GM19193 (cell line): ENCODE results near the gene CHRM3.

Experiments used
- POLR2A ChIP-seq: IDR thresholded peaks from 4 replicates; pipeline ENCODE4 v1.6.1; 2011; ENCODE audit not compliant: insufficient read depth, insufficient read length; ENCODE audit errors: extremely low read depth

CHRM3 gene

GRCh38 chr1:239388578-239388977, 2.2 kb downstream of the CHRM3 start:
- TF ChIP-seq POLR2A: no peak

GRCh38 chr1:239389703-239390102, 3.3 kb downstream of the CHRM3 start:
- TF ChIP-seq POLR2A: no peak

GRCh38 chr1:239392271-239392670, 5.9 kb downstream of the CHRM3 start:
- no peak for TF ChIP-seq POLR2A

GRCh38 chr1:239394107-239394506, 7.7 kb downstream of the CHRM3 start:
- TF ChIP-seq POLR2A: no peak

GRCh38 chr1:239413916-239414315, 27.5 kb downstream of the CHRM3 start:
- no peak for TF ChIP-seq POLR2A

- TF ChIP-seq POLR2A: no peak
Observed at GRCh38 chr1:239417221-239417620, 30.9 kb downstream of the CHRM3 start.

- no peak for TF ChIP-seq POLR2A
Observed at GRCh38 chr1:239417986-239418640, 31.7 kb downstream of the CHRM3 start.

GRCh38 chr1:239418681-239419080, 32.3 kb downstream of the CHRM3 start:
- no peak for TF ChIP-seq POLR2A

- TF ChIP-seq POLR2A: no peak
Observed at GRCh38 chr1:239421811-239422210, 35.4 kb downstream of the CHRM3 start.

GRCh38 chr1:239422818-239423217, 36.5 kb downstream of the CHRM3 start:
- TF ChIP-seq POLR2A: no peak

- TF ChIP-seq POLR2A: no peak
Observed at GRCh38 chr1:239426821-239427475, 40.6 kb downstream of the CHRM3 start.

GRCh38 chr1:239427712-239428111, 41.3 kb downstream of the CHRM3 start:
- TF ChIP-seq POLR2A: no peak

GRCh38 chr1:239428120-239428710, 41.8 kb downstream of the CHRM3 start:
- TF ChIP-seq POLR2A: no peak

GRCh38 chr1:239429163-239429562, 42.8 kb downstream of the CHRM3 start:
- TF ChIP-seq POLR2A: no peak

GRCh38 chr1:239432255-239432654, 45.9 kb downstream of the CHRM3 start:
- TF ChIP-seq POLR2A: no peak

GRCh38 chr1:239434181-239434580, 47.8 kb downstream of the CHRM3 start:
- no peak for TF ChIP-seq POLR2A
